ENCODE results near the gene CARD11.

Gene CARD11

GRCh38 chr7:2930310-2931033, 113.2 kb downstream of the CARD11 start:
- no peak for DNase-seq (ENCODE audit: low read depth)
- TF ChIP-seq CTCF (IDR thresholded peaks at IDR 0.05; ENCODE audit: control insufficient read depth, extremely low read depth, insufficient read depth): no peak
- H3K4me3 ChIP-seq (ENCODE audit: low read depth, low read length): no peak overlapping the region

- DNase-seq (ENCODE audit: low read depth): no peak
- H3K4me3 ChIP-seq (ENCODE audit: low read depth, low read length): no peak overlapping the region
- TF ChIP-seq CTCF (IDR thresholded peaks at IDR 0.05; ENCODE audit: control insufficient read depth, extremely low read depth, insufficient read depth): no peak
These were observed 114.1 kb downstream of the CARD11 start for GRCh38 chr7:2929321-2930201.

GRCh38 chr7:2928613-2929311, 114.9 kb downstream of the CARD11 start:
- no peak for DNase-seq (ENCODE audit: low read depth)
- no peak overlapping the region for H3K4me3 ChIP-seq (ENCODE audit: low read depth, low read length)
- no peak for TF ChIP-seq CTCF (IDR thresholded peaks at IDR 0.05; ENCODE audit: control insufficient read depth, extremely low read depth, insufficient read depth)

- H3K4me3 ChIP-seq (ENCODE audit: low read depth, low read length): no peak overlapping the region
- no peak for TF ChIP-seq CTCF (IDR thresholded peaks at IDR 0.05; ENCODE audit: control insufficient read depth, extremely low read depth, insufficient read depth)
- no peak for DNase-seq (ENCODE audit: low read depth)
These were observed 115.4 kb downstream of the CARD11 start for GRCh38 chr7:2928256-2928612.

- TF ChIP-seq CTCF (IDR thresholded peaks at IDR 0.05; ENCODE audit: control insufficient read depth, extremely low read depth, insufficient read depth): no peak
- no peak for DNase-seq (ENCODE audit: low read depth)
- H3K4me3 ChIP-seq (ENCODE audit: low read depth, low read length): no peak overlapping the region
These were observed 116.1 kb downstream of the CARD11 start for GRCh38 chr7:2927592-2927991.

- no peak for DNase-seq (ENCODE audit: low read depth)
- no peak overlapping the region for H3K4me3 ChIP-seq (ENCODE audit: low read depth, low read length)
- no peak for TF ChIP-seq CTCF (IDR thresholded peaks at IDR 0.05; ENCODE audit: control insufficient read depth, extremely low read depth, insufficient read depth)
These were observed 116.7 kb downstream of the CARD11 start for GRCh38 chr7:2926896-2927405.

All from LNCaP clone FGC (cell line).